ENCODE results near the gene LAMB3. TPM values are rescaled to one million over a fixed set of nuclear protein-coding genes. Genes with fewer than 3 reads are reported as not detected.

LAMB3 gene
- polyA plus RNA-seq, 1 of the 3 experiments (the other 2 are of a cell fraction): 18.0 TPM

DNA sequence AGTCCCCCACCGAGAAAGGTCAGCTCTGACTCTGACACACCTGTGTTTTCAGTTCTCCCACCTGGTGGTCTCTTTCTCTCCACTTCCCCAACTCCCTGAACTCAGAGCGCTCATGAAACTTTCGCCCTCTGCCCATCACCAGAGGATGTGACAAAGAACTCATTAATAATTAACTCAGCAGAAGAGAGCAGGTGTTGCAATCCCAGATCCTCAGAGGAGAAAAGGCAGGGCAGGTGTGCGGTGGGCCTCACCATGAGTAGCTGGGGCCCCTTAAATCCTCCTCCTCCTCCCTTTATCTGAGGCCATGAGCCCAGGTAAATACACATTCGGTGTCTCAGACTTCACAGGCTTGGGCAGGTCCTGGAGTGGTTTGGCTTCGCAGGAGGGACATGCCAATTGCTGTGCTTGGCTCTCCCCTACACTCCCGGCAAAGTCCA is 1.7 kb upstream of the LAMB3 start:
- CTCF ChIA-PET: interaction anchor here (0.9 to 1.5 kb wide), 8 partner anchors 10 to 84 kb away, joined by 3 to 5 read pairs (median 4); no protein-coding TSS in a partner anchor
- Histone ChIP-seq H3K79me2 (ENCODE audit: insufficient read depth) (no peaks in the 10 kb centered on the region), H3K4me2 (no peak overlapping the region), H3K27ac (ENCODE audit: low read depth in 2 of 2, low read length in 1 of 2) (no peak overlapping the region; a peak in 1 of 4 replicates), H3K36me3 (replicated peaks in 1 of 2; ENCODE audit: control insufficient read depth in 1 of 2, insufficient read depth in 2 of 2, low read length in 1 of 2) (no peaks in the 10 kb centered on the region), H3K27me3 (ENCODE audit: insufficient read depth) (no peaks in the 10 kb centered on the region), H3K4me3 (ENCODE audit: low read depth in 2 of 2, low read length in 1 of 2) (no peak overlapping the region), H4K20me1 (ENCODE audit: insufficient read depth) (no peaks in the 10 kb centered on the region), H3K9me3 (no peaks in the 10 kb centered on the region), H3K9ac (no peak overlapping the region), H3K9me2 (no peaks in the 10 kb centered on the region), H3F3A (replicated peaks; ENCODE audit: insufficient read depth) (peaks cover 26% of the 10 kb centered on the region), H2AFZ (ENCODE audit: low read depth) (no peak overlapping the region), H3K4me1 (ENCODE audit: control insufficient read depth in 1 of 2, insufficient read depth in 2 of 2, low read depth in 1 of 2, low read length in 1 of 2) (peaks cover 33 to 39% of the 10 kb centered on the region in 2 experiments)
- TF ChIP-seq, protein P1, sequence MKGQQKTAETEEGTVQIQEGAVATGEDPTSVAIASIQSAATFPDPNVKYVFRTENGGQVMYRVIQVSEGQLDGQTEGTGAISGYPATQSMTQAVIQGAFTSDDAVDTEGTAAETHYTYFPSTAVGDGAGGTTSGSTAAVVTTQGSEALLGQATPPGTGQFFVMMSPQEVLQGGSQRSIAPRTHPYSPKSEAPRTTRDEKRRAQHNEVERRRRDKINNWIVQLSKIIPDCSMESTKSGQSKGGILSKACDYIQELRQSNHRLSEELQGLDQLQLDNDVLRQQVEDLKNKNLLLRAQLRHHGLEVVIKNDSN (IDR thresholded peaks at IDR 0.05; ENCODE audit: borderline replicate concordance, low read depth): no peak
- no peak for TF ChIP-seq EP300 (IDR thresholded peaks at IDR 0.05; ENCODE audit: borderline replicate concordance in 1 of 2, low read depth in 1 of 2, low read length in 1 of 2)
- TF ChIP-seq, protein P2, sequence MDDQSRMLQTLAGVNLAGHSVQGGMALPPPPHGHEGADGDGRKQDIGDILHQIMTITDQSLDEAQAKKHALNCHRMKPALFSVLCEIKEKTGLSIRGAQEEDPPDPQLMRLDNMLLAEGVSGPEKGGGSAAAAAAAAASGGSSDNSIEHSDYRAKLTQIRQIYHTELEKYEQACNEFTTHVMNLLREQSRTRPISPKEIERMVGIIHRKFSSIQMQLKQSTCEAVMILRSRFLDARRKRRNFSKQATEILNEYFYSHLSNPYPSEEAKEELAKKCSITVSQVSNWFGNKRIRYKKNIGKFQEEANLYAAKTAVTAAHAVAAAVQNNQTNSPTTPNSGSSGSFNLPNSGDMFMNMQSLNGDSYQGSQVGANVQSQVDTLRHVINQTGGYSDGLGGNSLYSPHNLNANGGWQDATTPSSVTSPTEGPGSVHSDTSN (IDR thresholded peaks at IDR 0.05): no peak
- TF ChIP-seq EZH2phosphoT487 (IDR thresholded peaks at IDR 0.05; ENCODE audit: borderline replicate concordance, low read depth): no peak
- WGBS (ENCODE audit: low lambda C conversion rate): 75% methylated on average over 6 of the region's 7 CpGs
- POLR2A ChIA-PET: no interaction called here
- no peak for DNase-seq

DNA sequence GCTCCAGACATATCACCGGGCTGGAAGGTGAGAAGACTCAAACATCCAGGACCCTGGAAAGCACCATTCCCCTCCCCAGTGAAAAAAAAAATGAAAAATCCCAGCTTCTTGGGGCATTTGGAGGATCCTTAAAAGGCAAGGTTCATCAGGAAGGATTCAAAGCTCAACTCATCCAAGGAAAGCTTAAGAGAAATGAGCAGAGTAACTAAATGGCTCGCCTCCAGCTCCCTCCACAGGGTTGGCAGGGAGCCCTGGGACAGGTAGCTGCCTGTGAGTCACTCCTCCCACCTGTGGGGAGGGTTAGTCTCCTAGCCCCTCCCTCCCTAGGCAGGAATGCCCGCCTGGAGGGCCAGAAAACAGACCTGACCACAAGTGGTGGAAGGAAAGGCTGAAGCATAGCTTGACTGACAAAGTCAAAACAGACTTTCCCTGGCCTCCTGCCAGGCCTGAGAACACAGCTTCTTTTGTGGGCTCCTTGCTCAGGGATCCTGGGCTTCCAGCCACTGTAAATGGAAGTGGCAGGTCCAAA is 712 bp upstream of the LAMB3 start:
- Histone ChIP-seq H3K27me3 (ENCODE audit: insufficient read depth) (no peaks in the 10 kb centered on the region), H4K20me1 (ENCODE audit: insufficient read depth) (no peaks in the 10 kb centered on the region), H3K9me2 (no peaks in the 10 kb centered on the region), H3K27ac (ENCODE audit: low read depth in 2 of 2, low read length in 1 of 2) (peak overlapping the region; percentile 64 to 69), H3K79me2 (ENCODE audit: insufficient read depth) (no peaks in the 10 kb centered on the region), H3F3A (replicated peaks; ENCODE audit: insufficient read depth) (peaks cover 33% of the 10 kb centered on the region), H2AFZ (ENCODE audit: low read depth) (no peak overlapping the region), H3K4me2 (peak overlapping the region; percentile 42; the same call in 1 of the 2 replicates), H3K4me1 (ENCODE audit: control insufficient read depth in 1 of 2, insufficient read depth in 2 of 2, low read depth in 1 of 2, low read length in 1 of 2) (peaks cover 38 to 47% of the 10 kb centered on the region in 2 experiments), H3K9me3 (no peaks in the 10 kb centered on the region), H3K36me3 (replicated peaks in 1 of 2; ENCODE audit: control insufficient read depth in 1 of 2, insufficient read depth in 2 of 2, low read length in 1 of 2) (no peaks in the 10 kb centered on the region), H3K9ac (no peak overlapping the region), H3K4me3 (ENCODE audit: low read depth in 2 of 2, low read length in 1 of 2) (no peak overlapping the region)
- ChIA-PET CTCF (interaction anchor here (0.8 to 1.5 kb wide), 7 partner anchors 16 to 170 kb away, joined by 3 to 5 read pairs (median 3); no protein-coding TSS in a partner anchor), POLR2A (no interaction called here)
- DNase-seq: no peak
- WGBS (ENCODE audit: low lambda C conversion rate): 76% methylated on average over 2 of the region's 3 CpGs
- TF ChIP-seq GATA2 (CRISPR knock-in tag; IDR thresholded peaks at IDR 0.05): no peak
- TF ChIP-seq, protein P3, sequence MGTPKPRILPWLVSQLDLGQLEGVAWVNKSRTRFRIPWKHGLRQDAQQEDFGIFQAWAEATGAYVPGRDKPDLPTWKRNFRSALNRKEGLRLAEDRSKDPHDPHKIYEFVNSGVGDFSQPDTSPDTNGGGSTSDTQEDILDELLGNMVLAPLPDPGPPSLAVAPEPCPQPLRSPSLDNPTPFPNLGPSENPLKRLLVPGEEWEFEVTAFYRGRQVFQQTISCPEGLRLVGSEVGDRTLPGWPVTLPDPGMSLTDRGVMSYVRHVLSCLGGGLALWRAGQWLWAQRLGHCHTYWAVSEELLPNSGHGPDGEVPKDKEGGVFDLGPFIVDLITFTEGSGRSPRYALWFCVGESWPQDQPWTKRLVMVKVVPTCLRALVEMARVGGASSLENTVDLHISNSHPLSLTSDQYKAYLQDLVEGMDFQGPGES (IDR thresholded peaks at IDR 0.05; ENCODE audit: low read depth, low read length): no peak
- TF ChIP-seq RCOR1 (IDR thresholded peaks at IDR 0.05; ENCODE audit: low read length): no peak
- no peak for TF ChIP-seq CHD2 (IDR thresholded peaks at IDR 0.05; ENCODE audit: low read length, partially characterized antibody)
- TF ChIP-seq TCF12 (IDR thresholded peaks at IDR 0.05): peak; percentile 86
- TF ChIP-seq EP300 (IDR thresholded peaks at IDR 0.05; ENCODE audit: borderline replicate concordance in 1 of 2, low read depth in 1 of 2, low read length in 1 of 2): peak in 1 of 2 experiments; percentile 74; a peak in 2 of 4 replicates
- no peak for TF ChIP-seq SIN3A (IDR thresholded peaks at IDR 0.05; ENCODE audit: borderline replicate concordance, low read depth, low read length)
- TF ChIP-seq, protein P4, sequence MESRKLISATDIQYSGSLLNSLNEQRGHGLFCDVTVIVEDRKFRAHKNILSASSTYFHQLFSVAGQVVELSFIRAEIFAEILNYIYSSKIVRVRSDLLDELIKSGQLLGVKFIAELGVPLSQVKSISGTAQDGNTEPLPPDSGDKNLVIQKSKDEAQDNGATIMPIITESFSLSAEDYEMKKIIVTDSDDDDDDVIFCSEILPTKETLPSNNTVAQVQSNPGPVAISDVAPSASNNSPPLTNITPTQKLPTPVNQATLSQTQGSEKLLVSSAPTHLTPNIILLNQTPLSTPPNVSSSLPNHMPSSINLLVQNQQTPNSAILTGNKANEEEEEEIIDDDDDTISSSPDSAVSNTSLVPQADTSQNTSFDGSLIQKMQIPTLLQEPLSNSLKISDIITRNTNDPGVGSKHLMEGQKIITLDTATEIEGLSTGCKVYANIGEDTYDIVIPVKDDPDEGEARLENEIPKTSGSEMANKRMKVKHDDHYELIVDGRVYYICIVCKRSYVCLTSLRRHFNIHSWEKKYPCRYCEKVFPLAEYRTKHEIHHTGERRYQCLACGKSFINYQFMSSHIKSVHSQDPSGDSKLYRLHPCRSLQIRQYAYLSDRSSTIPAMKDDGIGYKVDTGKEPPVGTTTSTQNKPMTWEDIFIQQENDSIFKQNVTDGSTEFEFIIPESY (IDR thresholded peaks at IDR 0.05; ENCODE audit: borderline replicate concordance, low read depth): no peak
- TF ChIP-seq NRF1 (IDR thresholded peaks at IDR 0.05; ENCODE audit: low read depth, low read length): no peak
- peak; percentile 52; the same call in 1 of the 2 replicates for TF ChIP-seq TEAD4 (IDR thresholded peaks at IDR 0.05; ENCODE audit: borderline replicate concordance, insufficient read depth)
- TF ChIP-seq, protein P5, sequence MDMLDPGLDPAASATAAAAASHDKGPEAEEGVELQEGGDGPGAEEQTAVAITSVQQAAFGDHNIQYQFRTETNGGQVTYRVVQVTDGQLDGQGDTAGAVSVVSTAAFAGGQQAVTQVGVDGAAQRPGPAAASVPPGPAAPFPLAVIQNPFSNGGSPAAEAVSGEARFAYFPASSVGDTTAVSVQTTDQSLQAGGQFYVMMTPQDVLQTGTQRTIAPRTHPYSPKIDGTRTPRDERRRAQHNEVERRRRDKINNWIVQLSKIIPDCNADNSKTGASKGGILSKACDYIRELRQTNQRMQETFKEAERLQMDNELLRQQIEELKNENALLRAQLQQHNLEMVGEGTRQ (IDR thresholded peaks at IDR 0.05; ENCODE audit: borderline replicate concordance, low read depth, low read length): no peak
- TF ChIP-seq, protein P6, sequence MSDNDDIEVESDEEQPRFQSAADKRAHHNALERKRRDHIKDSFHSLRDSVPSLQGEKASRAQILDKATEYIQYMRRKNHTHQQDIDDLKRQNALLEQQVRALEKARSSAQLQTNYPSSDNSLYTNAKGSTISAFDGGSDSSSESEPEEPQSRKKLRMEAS (IDR thresholded peaks at IDR 0.05; ENCODE audit: low read depth): no peak
- no peak for TF ChIP-seq FOXM1 (IDR thresholded peaks at IDR 0.05; ENCODE audit: low read depth)
- no peak for TF ChIP-seq MXI1 (IDR thresholded peaks at IDR 0.05; ENCODE audit: low read depth, low read length)
- peak; percentile 57; the same call in 1 of the 2 replicates for TF ChIP-seq JUND (IDR thresholded peaks at IDR 0.05)
- TF ChIP-seq, protein P1 (IDR thresholded peaks at IDR 0.05; ENCODE audit: borderline replicate concordance, low read depth): no peak
- TF ChIP-seq NFIC (IDR thresholded peaks at IDR 0.05; ENCODE audit: borderline replicate concordance): peak; percentile 90
- TF ChIP-seq EZH2phosphoT487 (IDR thresholded peaks at IDR 0.05; ENCODE audit: borderline replicate concordance, low read depth): no peak
